Measurements from ENCODE around the gene SPP2. TPM values are rescaled to one million over a fixed set of nuclear protein-coding genes. Genes with fewer than 3 reads are reported as not detected.
A peak's percentile ranks its signal among the peaks of the same experiment; 100 is the strongest.

Gene SPP2
- total RNA-seq: under 1 TPM in 1 of 2 donors, not detected in 1; 0.22 TPM
- under 1 TPM; 0.44 to 0.51 TPM for polyA plus RNA-seq (ENCODE audit: insufficient read length in 2 of 2)
- long read RNA-seq, donor 1: 0 reads
- long read RNA-seq, donor 2: 0 reads
- long read RNA-seq, donor 3: 0 reads
- long read RNA-seq, donor 4: 0 reads

DNA sequence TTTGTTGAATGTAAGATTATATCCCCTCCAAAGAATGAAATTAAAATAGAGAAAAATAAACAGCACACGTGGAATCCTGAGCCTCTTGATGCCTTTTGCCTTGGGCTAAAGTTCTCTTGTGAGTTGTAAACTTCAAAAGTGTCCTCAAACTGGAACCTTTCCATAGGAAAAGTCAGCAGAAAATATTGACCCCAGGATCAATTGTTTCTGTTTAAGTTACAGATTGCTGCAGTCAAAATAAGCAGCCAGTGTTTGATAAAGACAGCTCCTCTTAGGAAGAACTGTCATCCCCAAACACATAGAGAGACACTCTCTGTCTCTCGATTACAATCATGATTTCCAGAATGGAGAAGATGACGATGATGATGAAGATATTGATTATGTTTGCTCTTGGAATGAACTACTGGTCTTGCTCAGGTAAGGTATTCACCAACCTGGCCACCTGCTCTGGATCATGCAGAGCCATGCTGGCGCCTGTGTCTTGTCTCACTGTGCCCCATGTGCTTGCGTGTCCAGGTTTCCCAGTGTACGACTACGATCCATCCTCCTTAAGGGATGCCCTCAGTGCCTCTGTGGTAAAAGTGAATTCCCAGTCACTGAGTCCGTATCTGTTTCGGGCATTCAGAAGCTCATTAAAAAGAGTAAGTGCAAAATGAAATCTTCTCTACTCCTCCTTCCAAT is at the start of gene SPP2:
TSS of gene SPP2 (plus strand) at position 248 of the 681 bp plus-strand sequence. CDS start at position 333, 85 bp downstream.
- DNase-seq (ENCODE audit: low read depth in 4 of 6, low spot score in 6 of 6): no peak
- H3K27ac ChIP-seq (ENCODE audit: low read depth, low read length): no peak within 1 kb of the TSS
- H3K27me3 ChIP-seq (ENCODE audit: control insufficient read depth, insufficient read depth, low read length): no peaks in the 10 kb centered on the region
- no peaks in the 10 kb centered on the region for H3K4me1 ChIP-seq (ENCODE audit: control insufficient read depth, insufficient read depth, low read length)
- H3K36me3 ChIP-seq (ENCODE audit: control insufficient read depth, insufficient read depth, low read length): no peaks in the 10 kb centered on the region
- 89% methylated on average over 3 of the region's 9 CpGs for WGBS (ENCODE audit: insufficient coverage)
- no peaks in the 10 kb centered on the region for H3K9me3 ChIP-seq (ENCODE audit: control insufficient read depth, insufficient read depth, low read length)
- no peak within 1 kb of the TSS for H3K4me3 ChIP-seq (ENCODE audit: low read depth, low read length)

GRCh38 chr2:234001380-234002160 is 48.9 kb upstream of the SPP2 start:
- Histone ChIP-seq H3K27ac (ENCODE audit: low read depth, low read length) (no peak overlapping the region), H3K27me3 (ENCODE audit: control insufficient read depth, insufficient read depth, low read length) (no peaks in the 10 kb centered on the region), H3K4me1 (ENCODE audit: control insufficient read depth, insufficient read depth, low read length) (peaks cover 4% of the 10 kb centered on the region), H3K9me3 (ENCODE audit: control insufficient read depth, insufficient read depth, low read length) (no peaks in the 10 kb centered on the region), H3K4me3 (ENCODE audit: low read depth, low read length) (no peak overlapping the region), H3K36me3 (ENCODE audit: control insufficient read depth, insufficient read depth, low read length) (no peaks in the 10 kb centered on the region)
- DNase-seq (ENCODE audit: low read depth in 4 of 6, low spot score in 6 of 6): peak in 1 of 6 donors; percentile 93
- WGBS (ENCODE audit: insufficient coverage): 62% methylated on average over 5 of the region's 8 CpGs

DNA sequence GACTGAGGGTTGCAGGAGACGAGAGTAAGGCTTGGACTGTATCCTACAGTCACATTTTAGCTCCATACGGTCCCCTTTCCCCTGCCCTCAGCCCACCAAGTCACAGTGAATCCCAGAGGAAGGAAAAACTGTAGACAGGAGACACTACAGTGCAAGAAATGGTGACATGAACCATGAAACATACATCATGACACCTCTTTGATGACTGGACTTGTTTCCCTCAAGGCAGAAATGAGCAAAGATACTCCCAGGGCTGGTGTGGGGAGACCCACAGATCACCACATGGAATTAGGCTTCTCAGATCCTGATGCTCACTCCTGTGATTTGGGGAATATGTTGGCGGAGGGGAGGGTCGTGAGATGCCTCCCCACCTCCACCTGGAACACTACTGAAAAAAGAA is 48.2 kb upstream of the SPP2 start:
- Histone ChIP-seq H3K4me1 (ENCODE audit: control insufficient read depth, insufficient read depth, low read length) (peaks cover 4% of the 10 kb centered on the region), H3K36me3 (ENCODE audit: control insufficient read depth, insufficient read depth, low read length) (no peaks in the 10 kb centered on the region), H3K27ac (ENCODE audit: low read depth, low read length) (no peak overlapping the region), H3K9me3 (ENCODE audit: control insufficient read depth, insufficient read depth, low read length) (no peaks in the 10 kb centered on the region), H3K4me3 (ENCODE audit: low read depth, low read length) (no peak overlapping the region), H3K27me3 (ENCODE audit: control insufficient read depth, insufficient read depth, low read length) (no peaks in the 10 kb centered on the region)
- 88% methylated on average over 1 of the region's 4 CpGs for WGBS (ENCODE audit: insufficient coverage)
- DNase-seq (ENCODE audit: low read depth in 4 of 6, low spot score in 6 of 6): no peak

GRCh38 chr2:234003972-234004617 is 46.4 kb upstream of the SPP2 start:
- Histone ChIP-seq H3K4me3 (ENCODE audit: low read depth, low read length) (no peak overlapping the region), H3K36me3 (ENCODE audit: control insufficient read depth, insufficient read depth, low read length) (no peaks in the 10 kb centered on the region), H3K27me3 (ENCODE audit: control insufficient read depth, insufficient read depth, low read length) (no peaks in the 10 kb centered on the region), H3K9me3 (ENCODE audit: control insufficient read depth, insufficient read depth, low read length) (no peaks in the 10 kb centered on the region), H3K27ac (ENCODE audit: low read depth, low read length) (no peak overlapping the region), H3K4me1 (ENCODE audit: control insufficient read depth, insufficient read depth, low read length) (peaks cover 3% of the 10 kb centered on the region)
- 17% methylated on average over 2 of the region's 8 CpGs for WGBS (ENCODE audit: insufficient coverage)
- DNase-seq (ENCODE audit: low read depth in 4 of 6, low spot score in 6 of 6): peak in 2 of 6 donors; percentile 36 to 69

DNA sequence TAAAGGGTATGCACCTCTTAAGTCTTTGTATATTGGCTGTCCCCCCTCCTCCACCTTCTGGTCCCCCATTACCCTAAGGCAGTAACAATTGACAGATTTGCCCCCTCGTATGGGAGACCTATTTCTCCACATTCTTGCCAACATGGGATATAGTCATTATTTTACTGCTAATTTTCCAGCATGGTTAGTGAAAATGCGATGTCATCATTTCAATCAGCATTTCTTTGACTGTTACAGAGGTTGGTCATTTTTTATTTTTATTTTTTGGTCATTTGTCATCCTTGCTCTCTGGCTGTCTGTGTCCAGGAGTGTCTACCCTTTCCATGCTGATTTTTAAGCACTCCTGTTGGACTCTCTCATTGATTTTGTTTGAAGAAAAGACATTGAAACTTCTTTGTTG is 45.4 kb upstream of the SPP2 start:
- Histone ChIP-seq H3K36me3 (ENCODE audit: control insufficient read depth, insufficient read depth, low read length) (no peaks in the 10 kb centered on the region), H3K27ac (ENCODE audit: low read depth, low read length) (no peak overlapping the region), H3K27me3 (ENCODE audit: control insufficient read depth, insufficient read depth, low read length) (no peaks in the 10 kb centered on the region), H3K9me3 (ENCODE audit: control insufficient read depth, insufficient read depth, low read length) (no peaks in the 10 kb centered on the region), H3K4me1 (ENCODE audit: control insufficient read depth, insufficient read depth, low read length) (no peaks in the 10 kb centered on the region), H3K4me3 (ENCODE audit: low read depth, low read length) (no peak overlapping the region)
- DNase-seq (ENCODE audit: low read depth in 4 of 6, low spot score in 6 of 6): no peak
- no CpG with 5 or more reads among the region's 2 CpGs for WGBS (ENCODE audit: insufficient coverage)

- no peak for DNase-seq (ENCODE audit: low read depth in 4 of 6, low spot score in 6 of 6)
- Histone ChIP-seq H3K4me3 (ENCODE audit: low read depth, low read length) (no peak overlapping the region), H3K36me3 (ENCODE audit: control insufficient read depth, insufficient read depth, low read length) (no peaks in the 10 kb centered on the region), H3K27me3 (ENCODE audit: control insufficient read depth, insufficient read depth, low read length) (no peaks in the 10 kb centered on the region), H3K27ac (ENCODE audit: low read depth, low read length) (no peak overlapping the region), H3K4me1 (ENCODE audit: control insufficient read depth, insufficient read depth, low read length) (no peaks in the 10 kb centered on the region), H3K9me3 (ENCODE audit: control insufficient read depth, insufficient read depth, low read length) (no peaks in the 10 kb centered on the region)
- no CpG with 5 or more reads among the region's 3 CpGs for WGBS (ENCODE audit: insufficient coverage)
Measured at GRCh38 chr2:234006501-234006900, 44.0 kb upstream of the SPP2 start.

- WGBS (ENCODE audit: insufficient coverage): no CpG with 5 or more reads among the region's 1 CpG
- Histone ChIP-seq H3K4me3 (ENCODE audit: low read depth, low read length) (no peak overlapping the region), H3K9me3 (ENCODE audit: control insufficient read depth, insufficient read depth, low read length) (no peaks in the 10 kb centered on the region), H3K27me3 (ENCODE audit: control insufficient read depth, insufficient read depth, low read length) (no peaks in the 10 kb centered on the region), H3K4me1 (ENCODE audit: control insufficient read depth, insufficient read depth, low read length) (no peaks in the 10 kb centered on the region), H3K36me3 (ENCODE audit: control insufficient read depth, insufficient read depth, low read length) (no peaks in the 10 kb centered on the region), H3K27ac (ENCODE audit: low read depth, low read length) (no peak overlapping the region)
- DNase-seq (ENCODE audit: low read depth in 4 of 6, low spot score in 6 of 6): no peak
Measured at GRCh38 chr2:234014427-234014826, 36.1 kb upstream of the SPP2 start.

DNA sequence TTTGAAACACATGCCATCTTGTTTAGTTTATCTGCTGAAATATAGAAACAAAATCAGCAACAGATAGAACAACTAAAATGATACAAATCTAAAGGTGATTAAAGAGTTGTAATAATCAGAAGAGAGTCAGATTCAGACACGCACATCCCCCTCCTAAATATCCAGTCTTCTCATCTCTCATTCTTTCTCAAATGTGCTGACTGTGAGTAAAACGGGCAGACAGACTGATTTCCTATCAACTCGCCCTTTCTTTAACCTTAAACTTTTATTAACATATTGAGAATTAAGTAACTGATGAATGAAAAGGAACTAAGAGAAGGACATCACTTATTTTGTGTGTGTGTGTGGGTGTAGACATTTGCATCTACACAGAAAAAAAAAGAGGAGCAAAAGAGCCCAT is 34.6 kb upstream of the SPP2 start:
- no peak for DNase-seq (ENCODE audit: low read depth in 4 of 6, low spot score in 6 of 6)

DNA sequence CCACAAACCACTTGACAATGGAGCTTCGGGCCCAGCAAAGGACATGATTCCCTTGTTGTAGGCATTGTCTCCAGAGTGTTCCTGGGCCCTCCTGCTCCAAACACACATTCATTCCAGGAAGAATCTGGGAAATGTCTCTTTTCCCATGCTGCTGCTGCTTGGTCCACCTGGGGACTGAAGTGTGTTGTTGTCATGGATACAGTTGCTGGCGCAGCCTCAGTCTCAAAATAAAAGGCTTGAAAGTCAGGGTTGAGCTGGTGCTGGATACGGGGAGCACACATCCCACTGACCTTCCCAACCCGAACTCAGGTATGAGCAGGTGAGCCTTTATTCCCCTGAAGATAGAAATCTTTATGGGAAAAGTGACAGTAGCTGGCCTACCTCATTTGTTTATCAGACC is 30.6 kb upstream of the SPP2 start:
- Histone ChIP-seq H3K4me3 (ENCODE audit: low read depth, low read length) (no peak overlapping the region), H3K27me3 (ENCODE audit: control insufficient read depth, insufficient read depth, low read length) (no peaks in the 10 kb centered on the region), H3K4me1 (ENCODE audit: control insufficient read depth, insufficient read depth, low read length) (no peaks in the 10 kb centered on the region), H3K27ac (ENCODE audit: low read depth, low read length) (no peak overlapping the region), H3K36me3 (ENCODE audit: control insufficient read depth, insufficient read depth, low read length) (no peaks in the 10 kb centered on the region), H3K9me3 (ENCODE audit: control insufficient read depth, insufficient read depth, low read length) (no peaks in the 10 kb centered on the region)
- WGBS (ENCODE audit: insufficient coverage): 60% methylated on average over 1 of the region's 4 CpGs
- peak in 2 of 6 donors; percentile 8 to 67 for DNase-seq (ENCODE audit: low read depth in 4 of 6, low spot score in 6 of 6)

More for the DNA sequence above, 34.6 kb upstream of the SPP2 start:
- H3K27me3 ChIP-seq (ENCODE audit: control insufficient read depth, insufficient read depth, low read length): no peaks in the 10 kb centered on the region
- H3K4me3 ChIP-seq (ENCODE audit: low read depth, low read length): no peak overlapping the region
- no peaks in the 10 kb centered on the region for H3K36me3 ChIP-seq (ENCODE audit: control insufficient read depth, insufficient read depth, low read length)
- no peaks in the 10 kb centered on the region for H3K9me3 ChIP-seq (ENCODE audit: control insufficient read depth, insufficient read depth, low read length)
- H3K4me1 ChIP-seq (ENCODE audit: control insufficient read depth, insufficient read depth, low read length): no peaks in the 10 kb centered on the region
- H3K27ac ChIP-seq (ENCODE audit: low read depth, low read length): no peak overlapping the region
- WGBS (ENCODE audit: insufficient coverage): no CpG with 5 or more reads among the region's 3 CpGs

All from spinal cord (tissue), 10 donors.